Activated CD4-positive, alpha-beta memory T cell treated with anti-CD3 and anti-CD28 coated beads for 36 hours (primary cell): ENCODE measurements around the gene SLC39A11. TPM values are rescaled to one million over a fixed set of nuclear protein-coding genes. Genes with fewer than 3 reads are reported as not detected.

ENCODE experiments used
- CTCF ChIA-PET: fragments of 350-600 bp; sonication (Branson Sonifier 250); formaldehyde crosslinking; loops from one replicate; lab custom pipeline; 2021; ENCODE audit warnings: antibody characterized with exemption, inconsistent platforms; lab: Charles Lee
- POLR2A ChIA-PET: fragments of 350-600 bp; sonication (Branson Sonifier 250); formaldehyde crosslinking; loops from one replicate; lab custom pipeline; 2021; ENCODE audit warnings: antibody characterized with exemption; lab: Charles Lee
- DNase-seq: peaks from one replicate; pipeline ENCODE4 v3.0.0-alpha.2; 2020
- H3K27ac Mint-ChIP-seq: one replicate; pipeline ENCODE4 v1.8.0; 2021; ENCODE audit warnings: mixed read lengths
- H3K27me3 Mint-ChIP-seq: one replicate; pipeline ENCODE4 v1.8.0; 2021; ENCODE audit warnings: mixed read lengths
- H3K36me3 Mint-ChIP-seq: one replicate; pipeline ENCODE4 v1.8.0; 2021; ENCODE audit warnings: mixed read lengths
- H3K4me1 Mint-ChIP-seq: one replicate; pipeline ENCODE4 v1.8.0; 2021; ENCODE audit warnings: low read depth, mixed read lengths
- H3K4me3 Mint-ChIP-seq: one replicate; pipeline ENCODE4 v1.8.0; 2021; ENCODE audit warnings: mild to moderate bottlenecking, mixed read lengths
- H3K9me3 Mint-ChIP-seq: one replicate; pipeline ENCODE4 v1.8.0; 2021; ENCODE audit warnings: mixed read lengths
- intact Hi-C: fragments of 100-400 bp; cut with micrococcal nuclease; formaldehyde crosslinking; loops from one replicate; pipeline ENCODE4 v1.15.1; 2023
- total RNA-seq, 2 experiments: library from RNA; stranded (reverse); gene quantifications; one replicate each; pipeline ENCODE4 v1.2.3, GENCODE V29; 2021

Gene SLC39A11
- total RNA-seq, 2 experiments from 2014 or later: 14.9 to 15.2 TPM

- Mint-ChIP-seq H3K4me1 (no peaks in the 10 kb centered on the region), H3K36me3 (no peaks in the 10 kb centered on the region), H3K27ac (no peak overlapping the region), H3K27me3 (no peaks in the 10 kb centered on the region), H3K9me3 (no peaks in the 10 kb centered on the region), H3K4me3 (no peak overlapping the region)
- ChIA-PET POLR2A (no interaction called here), CTCF (interaction anchor here (0.6 to 1.1 kb wide), 3 partner anchors 42 to 45 kb away, joined by 3 read pairs; no protein-coding TSS in a partner anchor)
- intact Hi-C loops: no loop called here
- no peak for DNase-seq
Observed at GRCh38 chr17:72683506-72684404, 408.7 kb downstream of the SLC39A11 start.

- ChIA-PET CTCF (no interaction called here), POLR2A (no interaction called here)
- Mint-ChIP-seq H3K4me1 (no peaks in the 10 kb centered on the region), H3K9me3 (no peaks in the 10 kb centered on the region), H3K27me3 (no peaks in the 10 kb centered on the region), H3K4me3 (no peak overlapping the region), H3K27ac (no peak overlapping the region), H3K36me3 (no peaks in the 10 kb centered on the region)
- intact Hi-C loops: no loop called here
- no peak for DNase-seq
Observed at GRCh38 chr17:72682605-72683004, 409.9 kb downstream of the SLC39A11 start.

- no peak for DNase-seq
- CTCF ChIA-PET: no interaction called here
- no peak overlapping the region for H3K4me3 Mint-ChIP-seq
- POLR2A ChIA-PET: no interaction called here
- H3K36me3 Mint-ChIP-seq: no peaks in the 10 kb centered on the region
- H3K4me1 Mint-ChIP-seq: no peaks in the 10 kb centered on the region
- no peaks in the 10 kb centered on the region for H3K27me3 Mint-ChIP-seq
- no peaks in the 10 kb centered on the region for H3K9me3 Mint-ChIP-seq
- intact Hi-C loops: no loop called here
- H3K27ac Mint-ChIP-seq: no peak overlapping the region
Observed at GRCh38 chr17:72681844-72682243, 410.6 kb downstream of the SLC39A11 start.

- no peaks in the 10 kb centered on the region for H3K27me3 Mint-ChIP-seq
- H3K4me1 Mint-ChIP-seq: no peaks in the 10 kb centered on the region
- no peak overlapping the region for H3K27ac Mint-ChIP-seq
- intact Hi-C loops: no loop called here
- H3K4me3 Mint-ChIP-seq: no peak overlapping the region
- H3K9me3 Mint-ChIP-seq: no peaks in the 10 kb centered on the region
- ChIA-PET POLR2A (no interaction called here), CTCF (no interaction called here)
- H3K36me3 Mint-ChIP-seq: peaks cover 6% of the 10 kb centered on the region
- DNase-seq: no peak
Observed at GRCh38 chr17:72677714-72678390, 414.6 kb downstream of the SLC39A11 start.

GRCh38 chr17:72677108-72677507, 415.4 kb downstream of the SLC39A11 start:
- Mint-ChIP-seq H3K9me3 (no peaks in the 10 kb centered on the region), H3K4me3 (no peak overlapping the region), H3K27me3 (no peaks in the 10 kb centered on the region), H3K27ac (no peak overlapping the region), H3K4me1 (no peaks in the 10 kb centered on the region), H3K36me3 (peaks cover 6% of the 10 kb centered on the region)
- intact Hi-C loops: no loop called here
- ChIA-PET CTCF (no interaction called here), POLR2A (no interaction called here)
- no peak for DNase-seq

- H3K27ac Mint-ChIP-seq: no peak overlapping the region
- H3K27me3 Mint-ChIP-seq: no peaks in the 10 kb centered on the region
- no peaks in the 10 kb centered on the region for H3K4me1 Mint-ChIP-seq
Observed at GRCh38 chr17:72672729-72673128, 419.8 kb downstream of the SLC39A11 start.

GRCh38 chr17:72671016-72671415, 421.5 kb downstream of the SLC39A11 start:
- Mint-ChIP-seq H3K9me3 (peaks cover 4% of the 10 kb centered on the region), H3K27me3 (no peaks in the 10 kb centered on the region), H3K36me3 (peaks cover 6% of the 10 kb centered on the region), H3K4me1 (no peaks in the 10 kb centered on the region), H3K4me3 (no peak overlapping the region), H3K27ac (no peak overlapping the region)
- intact Hi-C loops: no loop called here
- DNase-seq: no peak
- ChIA-PET CTCF (interaction anchor here (2.0 kb wide), 2 partner anchors 54 to 114 kb away, joined by 7 to 9 read pairs; no protein-coding TSS in a partner anchor), POLR2A (no interaction called here)

More at GRCh38 chr17:72672729-72673128, 419.8 kb downstream of the SLC39A11 start:
- H3K36me3 Mint-ChIP-seq: peaks cover 6% of the 10 kb centered on the region
- H3K9me3 Mint-ChIP-seq: peaks cover 4% of the 10 kb centered on the region
- ChIA-PET CTCF (interaction anchor here (2.0 kb wide), 1 partner anchor 53 kb away, joined by 7 read pairs; no protein-coding TSS in a partner anchor), POLR2A (no interaction called here)
- intact Hi-C loops: no loop called here
- no peak overlapping the region for H3K4me3 Mint-ChIP-seq
- DNase-seq: no peak

- Mint-ChIP-seq H3K9me3 (peaks cover 4% of the 10 kb centered on the region), H3K4me1 (no peaks in the 10 kb centered on the region), H3K27me3 (no peaks in the 10 kb centered on the region), H3K27ac (no peak overlapping the region), H3K4me3 (no peak overlapping the region), H3K36me3 (no peaks in the 10 kb centered on the region)
- CTCF ChIA-PET: no interaction called here
- intact Hi-C loops: no loop called here
- POLR2A ChIA-PET: no interaction called here
- DNase-seq: no peak
Observed at GRCh38 chr17:72667096-72668063, 425.1 kb downstream of the SLC39A11 start.

- Mint-ChIP-seq H3K9me3 (peaks cover 4% of the 10 kb centered on the region), H3K27me3 (no peaks in the 10 kb centered on the region), H3K27ac (no peak overlapping the region), H3K4me1 (no peaks in the 10 kb centered on the region), H3K4me3 (no peak overlapping the region), H3K36me3 (no peaks in the 10 kb centered on the region)
- no peak for DNase-seq
- ChIA-PET CTCF (no interaction called here), POLR2A (no interaction called here)
- intact Hi-C loops: no loop called here
Observed at GRCh38 chr17:72665852-72666851, 426.3 kb downstream of the SLC39A11 start.

- DNase-seq: no peak
- CTCF ChIA-PET: no interaction called here
- no peaks in the 10 kb centered on the region for H3K36me3 Mint-ChIP-seq
- no peaks in the 10 kb centered on the region for H3K4me1 Mint-ChIP-seq
- intact Hi-C loops: no loop called here
- no peaks in the 10 kb centered on the region for H3K9me3 Mint-ChIP-seq
- POLR2A ChIA-PET: no interaction called here
- no peak overlapping the region for H3K27ac Mint-ChIP-seq
- H3K27me3 Mint-ChIP-seq: no peaks in the 10 kb centered on the region
- no peak overlapping the region for H3K4me3 Mint-ChIP-seq
Observed at GRCh38 chr17:72662827-72663190, 429.7 kb downstream of the SLC39A11 start.
